ENCODE measurements around the gene DNASE1L2. TPM values are rescaled to one million over a fixed set of nuclear protein-coding genes. Genes with fewer than 3 reads are reported as not detected.

Gene DNASE1L2, protein sequence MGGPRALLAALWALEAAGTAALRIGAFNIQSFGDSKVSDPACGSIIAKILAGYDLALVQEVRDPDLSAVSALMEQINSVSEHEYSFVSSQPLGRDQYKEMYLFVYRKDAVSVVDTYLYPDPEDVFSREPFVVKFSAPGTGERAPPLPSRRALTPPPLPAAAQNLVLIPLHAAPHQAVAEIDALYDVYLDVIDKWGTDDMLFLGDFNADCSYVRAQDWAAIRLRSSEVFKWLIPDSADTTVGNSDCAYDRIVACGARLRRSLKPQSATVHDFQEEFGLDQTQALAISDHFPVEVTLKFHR
- total RNA-seq = 10 to 100 TPM; 17.0 to 72.6 (median 42.8) TPM

DNA sequence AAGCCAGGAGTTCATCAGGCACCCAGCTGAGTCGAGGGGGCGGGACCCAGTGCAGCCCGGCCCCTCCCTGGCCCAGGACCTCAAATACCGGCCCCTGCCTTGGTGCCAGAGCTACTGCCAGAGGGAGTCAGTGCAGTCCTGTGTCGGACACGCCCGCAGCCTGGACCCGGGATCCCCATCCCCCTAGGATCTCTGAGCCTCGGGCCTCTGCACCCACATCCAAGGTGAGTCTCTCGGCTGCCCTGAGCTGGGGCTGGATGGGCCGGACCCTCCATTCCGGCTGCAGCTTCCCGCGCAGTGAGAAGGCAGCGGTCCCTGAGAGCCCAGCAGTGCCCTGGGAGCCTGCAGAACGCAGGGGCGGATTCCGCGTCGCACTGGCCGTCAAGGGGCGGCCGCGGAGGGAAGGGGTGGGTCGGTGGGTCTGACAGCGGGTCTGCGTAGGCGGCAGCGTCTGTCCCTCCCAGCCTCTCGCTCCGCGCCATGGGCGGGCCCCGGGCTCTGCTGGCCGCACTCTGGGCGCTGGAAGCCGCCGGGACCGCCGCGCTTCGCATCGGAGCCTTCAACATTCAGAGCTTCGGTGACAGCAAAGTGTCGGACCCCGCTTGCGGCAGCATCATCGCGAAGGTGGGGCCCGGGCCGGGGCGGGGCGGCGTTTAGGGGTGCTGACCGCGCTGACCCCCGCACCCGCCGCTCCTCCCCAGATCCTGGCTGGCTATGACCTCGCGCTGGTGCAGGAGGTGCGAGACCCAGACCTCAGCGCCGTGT is at the start of gene DNASE1L2:
DNASE1L2 (plus strand) TSS at position 108 of the 765 bp plus-strand sequence; CDS start at position 481, 373 bp downstream.
- Histone ChIP-seq H3K27ac (peak within 1 kb of the TSS; percentile 47), H3K9me3 (no peaks in the 10 kb centered on the region), H3K4me1 (peaks cover 35% of the 10 kb centered on the region), H3K27me3 (peaks cover 19% of the 10 kb centered on the region), H3K36me3 (peaks cover 54% of the 10 kb centered on the region), H3K4me3 (peak within 1 kb of the TSS; percentile 46)
- TF ChIP-seq POLR2A (IDR thresholded peaks at IDR 0.05) = no peak
- no peak for TF ChIP-seq EP300 (IDR thresholded peaks at IDR 0.05)
- TF ChIP-seq, protein P1, sequence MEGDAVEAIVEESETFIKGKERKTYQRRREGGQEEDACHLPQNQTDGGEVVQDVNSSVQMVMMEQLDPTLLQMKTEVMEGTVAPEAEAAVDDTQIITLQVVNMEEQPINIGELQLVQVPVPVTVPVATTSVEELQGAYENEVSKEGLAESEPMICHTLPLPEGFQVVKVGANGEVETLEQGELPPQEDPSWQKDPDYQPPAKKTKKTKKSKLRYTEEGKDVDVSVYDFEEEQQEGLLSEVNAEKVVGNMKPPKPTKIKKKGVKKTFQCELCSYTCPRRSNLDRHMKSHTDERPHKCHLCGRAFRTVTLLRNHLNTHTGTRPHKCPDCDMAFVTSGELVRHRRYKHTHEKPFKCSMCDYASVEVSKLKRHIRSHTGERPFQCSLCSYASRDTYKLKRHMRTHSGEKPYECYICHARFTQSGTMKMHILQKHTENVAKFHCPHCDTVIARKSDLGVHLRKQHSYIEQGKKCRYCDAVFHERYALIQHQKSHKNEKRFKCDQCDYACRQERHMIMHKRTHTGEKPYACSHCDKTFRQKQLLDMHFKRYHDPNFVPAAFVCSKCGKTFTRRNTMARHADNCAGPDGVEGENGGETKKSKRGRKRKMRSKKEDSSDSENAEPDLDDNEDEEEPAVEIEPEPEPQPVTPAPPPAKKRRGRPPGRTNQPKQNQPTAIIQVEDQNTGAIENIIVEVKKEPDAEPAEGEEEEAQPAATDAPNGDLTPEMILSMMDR (IDR thresholded peaks at IDR 0.05) = no peak
- no peak for TF ChIP-seq POLR2AphosphoS5 (IDR thresholded peaks at IDR 0.05)
- no CpG with 5 or more reads among the region's 64 CpGs for WGBS
- peak in 1 of 2 donors; percentile 67 for DNase-seq (ENCODE audit: low spot score in 2 of 2)

DNA sequence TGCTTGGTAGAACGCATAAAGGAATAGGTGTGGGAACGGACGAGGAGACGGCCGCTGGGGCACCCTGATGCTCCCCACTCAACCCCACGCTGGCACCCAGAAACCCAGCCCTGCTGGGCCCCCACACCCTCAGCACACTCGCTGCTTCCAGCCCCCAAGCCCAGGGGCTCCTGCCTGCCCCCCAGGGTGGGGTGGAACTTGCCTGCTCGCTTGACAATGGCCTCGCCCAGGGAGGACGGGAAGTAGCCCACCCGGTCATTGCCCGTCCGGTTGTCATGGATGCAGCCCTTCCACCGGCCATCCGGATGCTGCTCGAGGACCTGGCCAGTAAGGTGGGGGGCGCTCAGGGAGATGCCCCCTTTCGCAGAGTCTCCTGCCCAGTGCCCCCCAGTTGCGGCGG is 49.7 kb upstream of the DNASE1L2 start:
- H3K4me3 ChIP-seq = no peak overlapping the region
- peaks cover 21% of the 10 kb centered on the region for H3K4me1 ChIP-seq
- H3K27me3 ChIP-seq = no peaks in the 10 kb centered on the region
- DNase-seq (ENCODE audit: low spot score in 2 of 2) = no peak
- TF ChIP-seq, protein P1 (IDR thresholded peaks at IDR 0.05) = no peak
- TF ChIP-seq POLR2A (IDR thresholded peaks at IDR 0.05) = no peak
- TF ChIP-seq EP300 (IDR thresholded peaks at IDR 0.05) = no peak
- TF ChIP-seq POLR2AphosphoS5 (IDR thresholded peaks at IDR 0.05) = no peak
- WGBS = no CpG with 5 or more reads among the region's 20 CpGs
- no peaks in the 10 kb centered on the region for H3K9me3 ChIP-seq
- H3K36me3 ChIP-seq = no peaks in the 10 kb centered on the region
- no peak overlapping the region for H3K27ac ChIP-seq

DNA sequence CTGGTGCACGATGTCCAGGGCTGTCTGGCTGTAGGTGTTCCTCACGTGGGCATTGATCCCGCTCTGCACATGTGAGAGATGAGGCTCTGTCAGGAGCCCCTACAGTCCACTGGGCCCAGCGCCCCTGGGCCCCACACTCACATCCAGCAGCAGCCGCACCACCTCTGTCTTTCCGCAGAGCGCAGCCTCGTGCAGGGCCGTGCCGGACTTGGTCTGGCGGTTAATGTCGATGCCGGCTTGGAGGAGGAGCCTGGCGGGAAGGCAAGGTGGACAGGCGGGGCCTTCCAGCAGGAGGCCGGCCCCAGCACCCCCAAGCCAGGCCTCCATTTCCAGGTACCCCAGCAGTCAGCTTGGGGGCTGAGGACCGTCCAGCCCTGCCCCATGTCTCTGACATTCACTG is 49.0 kb upstream of the DNASE1L2 start:
- Histone ChIP-seq H3K27me3 (no peaks in the 10 kb centered on the region), H3K4me1 (peaks cover 17% of the 10 kb centered on the region), H3K4me3 (no peak overlapping the region), H3K9me3 (no peaks in the 10 kb centered on the region), H3K27ac (no peak overlapping the region), H3K36me3 (no peaks in the 10 kb centered on the region)
- DNase-seq (ENCODE audit: low spot score in 2 of 2) = no peak
- 81% methylated on average over 17 of the region's 17 CpGs for WGBS
- TF ChIP-seq EP300 (IDR thresholded peaks at IDR 0.05) = no peak
- TF ChIP-seq, protein P1 (IDR thresholded peaks at IDR 0.05) = no peak
- TF ChIP-seq POLR2AphosphoS5 (IDR thresholded peaks at IDR 0.05) = no peak
- TF ChIP-seq POLR2A (IDR thresholded peaks at IDR 0.05) = no peak

DNA sequence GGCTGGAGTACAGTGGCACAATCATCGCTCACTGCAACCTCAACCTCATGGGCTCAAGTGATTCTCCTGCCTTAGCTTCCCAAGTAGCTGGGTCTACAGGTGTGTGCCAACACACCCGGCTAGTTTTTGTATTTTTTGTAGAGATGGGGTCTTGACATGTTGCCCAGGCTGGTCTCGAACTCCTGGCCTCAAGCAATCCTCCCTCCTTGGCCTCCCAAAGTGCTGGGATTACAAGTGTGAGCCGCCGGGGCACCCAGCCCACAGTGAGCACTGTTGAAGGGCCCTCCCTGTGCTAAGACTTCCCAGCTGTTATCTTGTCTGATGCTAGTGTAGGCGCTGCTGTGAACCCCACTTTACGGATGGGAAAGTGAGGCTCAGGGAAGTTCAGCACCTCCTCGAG is 47.8 kb upstream of the DNASE1L2 start:
- Histone ChIP-seq H3K27me3 (peaks cover under 1% of the 10 kb centered on the region), H3K9me3 (no peaks in the 10 kb centered on the region), H3K4me1 (peaks cover 17% of the 10 kb centered on the region), H3K36me3 (no peaks in the 10 kb centered on the region), H3K4me3 (no peak overlapping the region), H3K27ac (no peak overlapping the region)
- WGBS = 100% methylated on average over 5 of the region's 8 CpGs
- TF ChIP-seq, protein P1 (IDR thresholded peaks at IDR 0.05) = no peak
- TF ChIP-seq EP300 (IDR thresholded peaks at IDR 0.05) (no peak), POLR2AphosphoS5 (IDR thresholded peaks at IDR 0.05) (no peak), POLR2A (IDR thresholded peaks at IDR 0.05) (no peak)
- no peak for DNase-seq (ENCODE audit: low spot score in 2 of 2)

DNA sequence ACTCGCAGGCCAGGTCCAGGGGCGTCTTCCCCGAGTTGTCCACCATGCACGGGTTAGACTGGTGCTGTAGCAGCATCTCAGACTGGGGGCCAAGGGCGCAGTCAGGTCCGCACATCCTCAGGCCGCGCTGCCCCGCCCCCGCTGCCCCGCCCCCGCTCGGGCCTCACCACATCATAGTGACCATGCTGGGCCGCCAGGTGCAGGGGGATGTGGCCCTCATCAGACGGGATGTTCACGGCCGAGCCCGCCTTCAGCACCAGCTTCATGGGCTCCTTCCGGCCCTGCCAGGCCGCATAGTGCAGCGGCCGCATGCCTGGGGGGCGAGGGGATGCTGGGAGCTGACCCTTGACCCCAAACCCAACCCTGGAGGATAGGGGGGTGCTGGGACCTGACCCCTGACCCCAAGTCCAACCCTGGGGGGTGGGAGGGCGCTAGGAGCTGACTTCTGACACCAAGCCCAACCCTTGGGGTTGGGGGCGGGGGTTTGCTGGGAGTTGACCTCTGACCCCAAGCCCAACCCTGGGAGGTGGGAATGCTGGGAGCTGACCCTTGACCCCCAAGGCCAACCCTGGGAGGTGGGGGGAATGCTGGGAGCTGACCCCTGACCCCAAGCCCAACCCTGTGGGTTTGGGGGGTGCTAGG is 46.9 kb upstream of the DNASE1L2 start:
- WGBS = no CpG with 5 or more reads among the region's 25 CpGs
- DNase-seq (ENCODE audit: low spot score in 2 of 2) = no peak
- Histone ChIP-seq H3K27ac (no peak overlapping the region), H3K4me1 (peaks cover 21% of the 10 kb centered on the region), H3K4me3 (no peak overlapping the region), H3K9me3 (no peaks in the 10 kb centered on the region), H3K27me3 (peaks cover 7% of the 10 kb centered on the region), H3K36me3 (no peaks in the 10 kb centered on the region)
- TF ChIP-seq EP300 (IDR thresholded peaks at IDR 0.05) = no peak
- TF ChIP-seq, protein P1 (IDR thresholded peaks at IDR 0.05) = no peak
- no peak for TF ChIP-seq POLR2A (IDR thresholded peaks at IDR 0.05)
- no peak for TF ChIP-seq POLR2AphosphoS5 (IDR thresholded peaks at IDR 0.05)

Measured in suprapubic skin (tissue), 4 donors.